GM12892 (cell line): ENCODE results near the gene MBLAC1.

Source experiments
- POLR2A ChIP-seq: IDR thresholded peaks from 2 replicates; pipeline ENCODE4 v1.6.1; 2011; ENCODE audit warnings: low read depth, low read length, control low read depth
- POLR2AphosphoS5 ChIP-seq: IDR thresholded peaks from 2 replicates; pipeline ENCODE4 v1.6.1; 2011; ENCODE audit warnings: low read depth, low read length, control low read depth
- TAF1 ChIP-seq: IDR thresholded peaks from 2 replicates; pipeline ENCODE4 v1.6.1; 2011; ENCODE audit warnings: low read depth, mild to moderate bottlenecking, control low read depth, low read length, borderline replicate concordance

GRCh38 chr7:100089458-100090196 is 37.1 kb upstream of the MBLAC1 start:
- TF ChIP-seq POLR2A = no peak
- no peak for TF ChIP-seq POLR2AphosphoS5
- no peak for TF ChIP-seq TAF1
